Vagina (tissue), 2 donors: ENCODE results near the gene YLPM1.

Source experiments
- POLR2A ChIP-seq, 2 donors: fragments of 450-650 bp; IDR thresholded peaks; one replicate each; pipeline ENCODE4 v1.6.1; 2017; ENCODE audit warnings: antibody characterized with exemption in 2 of 2, mild to moderate bottlenecking in 2 of 2, moderate library complexity in 2 of 2
- POLR2AphosphoS5 ChIP-seq, 2 donors: sonication (generic); formaldehyde crosslinking; IDR thresholded peaks; one replicate each; pipeline ENCODE4 v1.9.0; 2017; ENCODE audit warnings: antibody characterized with exemption in 2 of 2, mild to moderate bottlenecking in 2 of 2, low read depth in 1 of 2; ENCODE audit not compliant: insufficient read depth in 1 of 2
- TF ChIP-seq, protein P1 (sequence below), 3 experiments: fragments of 450-650 bp in 2 of 3; fragments of 200-600 bp in 1 of 3; sonication (generic) in 1 of 3; IDR thresholded peaks; one replicate each; pipeline ENCODE4 v1.5.1; 2017 to 2019; ENCODE audit warnings: antibody characterized with exemption in 3 of 3, mild to moderate bottlenecking in 2 of 3, moderate library complexity in 2 of 3

DNA sequence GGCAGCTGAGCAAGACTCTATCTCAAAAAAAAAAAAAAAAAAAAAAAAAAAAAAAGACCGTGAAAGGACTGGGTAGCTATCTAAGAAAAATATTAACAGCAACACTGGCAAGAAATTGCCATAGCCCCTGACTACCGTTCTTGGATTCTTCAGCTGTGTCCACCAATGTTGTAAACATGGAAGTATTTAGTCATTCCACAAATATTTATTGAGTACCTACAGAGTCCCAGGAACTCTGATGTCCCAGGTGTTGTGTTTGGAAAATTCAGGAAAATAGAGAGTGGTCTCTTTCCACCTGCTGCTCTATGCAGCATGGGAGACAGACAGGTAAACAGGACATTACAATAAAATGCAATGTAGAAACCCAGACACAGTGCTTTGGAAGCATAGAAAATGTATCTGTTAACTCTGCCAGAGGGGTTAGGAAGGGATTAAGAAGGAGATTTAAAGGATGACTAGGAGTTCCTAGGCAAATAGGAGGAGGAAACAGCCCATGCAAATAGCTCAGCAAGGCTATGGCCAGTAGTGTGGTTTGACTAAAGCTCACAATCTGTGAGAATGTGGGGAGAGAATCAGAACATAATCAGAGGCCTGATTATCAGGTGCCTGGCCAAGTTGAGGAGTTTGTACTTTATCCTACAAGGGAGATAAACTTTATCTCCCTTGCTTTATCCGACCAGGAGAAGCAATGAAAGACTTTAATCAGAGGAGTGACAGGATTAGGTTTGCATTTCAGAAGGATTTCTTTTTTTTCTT, 116.5 kb downstream of the YLPM1 start:
- TF ChIP-seq, protein P1, sequence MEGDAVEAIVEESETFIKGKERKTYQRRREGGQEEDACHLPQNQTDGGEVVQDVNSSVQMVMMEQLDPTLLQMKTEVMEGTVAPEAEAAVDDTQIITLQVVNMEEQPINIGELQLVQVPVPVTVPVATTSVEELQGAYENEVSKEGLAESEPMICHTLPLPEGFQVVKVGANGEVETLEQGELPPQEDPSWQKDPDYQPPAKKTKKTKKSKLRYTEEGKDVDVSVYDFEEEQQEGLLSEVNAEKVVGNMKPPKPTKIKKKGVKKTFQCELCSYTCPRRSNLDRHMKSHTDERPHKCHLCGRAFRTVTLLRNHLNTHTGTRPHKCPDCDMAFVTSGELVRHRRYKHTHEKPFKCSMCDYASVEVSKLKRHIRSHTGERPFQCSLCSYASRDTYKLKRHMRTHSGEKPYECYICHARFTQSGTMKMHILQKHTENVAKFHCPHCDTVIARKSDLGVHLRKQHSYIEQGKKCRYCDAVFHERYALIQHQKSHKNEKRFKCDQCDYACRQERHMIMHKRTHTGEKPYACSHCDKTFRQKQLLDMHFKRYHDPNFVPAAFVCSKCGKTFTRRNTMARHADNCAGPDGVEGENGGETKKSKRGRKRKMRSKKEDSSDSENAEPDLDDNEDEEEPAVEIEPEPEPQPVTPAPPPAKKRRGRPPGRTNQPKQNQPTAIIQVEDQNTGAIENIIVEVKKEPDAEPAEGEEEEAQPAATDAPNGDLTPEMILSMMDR (IDR thresholded peaks at IDR 0.05): no peak
- no peak for TF ChIP-seq POLR2A (IDR thresholded peaks at IDR 0.05)
- no peak for TF ChIP-seq POLR2AphosphoS5 (IDR thresholded peaks at IDR 0.05; ENCODE audit: insufficient read depth in 1 of 2, low read depth in 1 of 2)
